K562 (cell line): ENCODE data around the gene IL9. TPM values are rescaled to one million over a fixed set of nuclear protein-coding genes. Genes with fewer than 3 reads are reported as not detected.

Experiments used
- BRD9 ChIP-seq: fragments of 450-650 bp; IDR thresholded peaks from 2 replicates; pipeline ENCODE4 v1.6.1; 2018; ENCODE audit warnings: low read depth; ENCODE audit not compliant: partially characterized antibody
- DIDO1 ChIP-seq: fragments of 450-650 bp; IDR thresholded peaks from 2 replicates; pipeline ENCODE4 v1.6.1; 2016; ENCODE audit warnings: low read depth, missing biosample characterization, missing genetic modification characterization
- MAX ChIP-seq: sonication (generic); formaldehyde crosslinking; IDR thresholded peaks from 2 replicates; pipeline ENCODE4 v1.9.0; 2022; ENCODE audit warnings: mild to moderate bottlenecking, missing genetic modification reagents
- MIER1 ChIP-seq: fragments of 450-650 bp; IDR thresholded peaks from 2 replicates; pipeline ENCODE4 v1.6.1; 2016; ENCODE audit warnings: antibody characterized with exemption, mild to moderate bottlenecking, low read depth
- MYBL2 ChIP-seq, 2 experiments: fragments of 450-650 bp in 1 of 2; sonication (generic) in 1 of 2; formaldehyde crosslinking in 1 of 2; IDR thresholded peaks; 2 replicates each; pipeline versions ENCODE4 v1.6.1 to v1.8.1; 2017 to 2022; ENCODE audit warnings: borderline replicate concordance in 1 of 2, inconsistent platforms in 1 of 2, low read depth in 1 of 2, mild to moderate bottlenecking in 1 of 2, missing genetic modification reagents in 1 of 2, moderate library complexity in 1 of 2
- RBM34 ChIP-seq: fragments of 200-400 bp; formaldehyde crosslinking; IDR thresholded peaks from 2 replicates; pipeline ENCODE4 v1.6.1; 2018; ENCODE audit warnings: low read length, borderline replicate concordance; ENCODE audit not compliant: insufficient read depth
- ZNF212 ChIP-seq: fragments of 450-650 bp; formaldehyde crosslinking; IDR thresholded peaks from 2 replicates; pipeline ENCODE4 v1.4.0; 2020; ENCODE audit warnings: mild to moderate bottlenecking
- ZNF24 ChIP-seq: fragments of 450-650 bp; IDR thresholded peaks from 2 replicates; pipeline ENCODE4 v1.6.1; 2016
- ZNF407 ChIP-seq: fragments of 450-650 bp; IDR thresholded peaks from 2 replicates; pipeline ENCODE4 v1.6.1; 2016; ENCODE audit warnings: low read depth
- polyA plus RNA-seq, 8 experiments: library from polyadenylated mRNA; depleted of rRNA in 4 of 8; stranded (reverse) in 5 of 8; unstranded in 3 of 8; fragments of >200 nt; fragmentation: Nextera tagmentation in 2 of 8; fragmentation: Illumina TruSeq in 1 of 8; extraction: Ambion mirVana in 2 of 8; extraction: Trizol in 1 of 8; gene quantifications; 2 replicates each; pipeline versions ENCODE4 v1.2.1 to v1.2.3, GENCODE V29; 2011 to 2014; ENCODE audit warnings: inconsistent platforms in 1 of 8, missing spikeins in 1 of 8
- total RNA-seq, 7 experiments: library from RNA; depleted of rRNA in 6 of 7; stranded (reverse); fragments of >200 nt in 6 of 7; fragmentation: Illumina TruSeq in 2 of 7; extraction: Trizol in 2 of 7; gene quantifications; 2 replicates each; pipeline versions ENCODE4 v1.2.1 to v1.2.3, GENCODE V29; 2011 to 2021; ENCODE audit warnings: low replicate concordance in 1 of 7

The IL9 gene
- total and polyA plus RNA-seq, 9 of the 15 experiments (the other 6 are each of a cell fraction or from before 2014, with no cell fraction given), result not detected

- TF ChIP-seq ZNF407 (no peak), MAX (no peak), BRD9 (no peak), RBM34 (no peak), ZNF24 (no peak), MYBL2 (IDR thresholded peaks at IDR 0.05; ENCODE audit: low read depth) (no peak), MYBL2 (CRISPR knock-in tag; IDR thresholded peaks at IDR 0.05; ENCODE audit: borderline replicate concordance) (no peak), ZNF212 (CRISPR knock-in tag) (no peak), DIDO1 (tag) (no peak), MIER1 (no peak)
Observed at GRCh38 chr5:135887447-135887864, 8.2 kb downstream of the IL9 start (continued).
